Measurements from ENCODE around the gene MED22.
"Not testable (repeated sequence)": the region's sequence is repeated elsewhere in the genome, so short reads cannot be mapped to it uniquely, and the experiment has no call there.

Gene MED22

GRCh38 chr9:133354766-133355165 lies 6.8 kb upstream of the MED22 start:
- DNase-seq = no peak

GRCh38 chr9:133353548-133353947 lies 5.6 kb upstream of the MED22 start:
- DNase-seq = no peak

- DNase-seq = no peak
Measured at GRCh38 chr9:133352635-133353340, 4.9 kb upstream of the MED22 start.

GRCh38 chr9:133351908-133352634 lies 4.1 kb upstream of the MED22 start:
- peak; percentile 36 to 37 for DNase-seq

GRCh38 chr9:133351526-133351907 lies 3.6 kb upstream of the MED22 start:
- no peak for DNase-seq

- DNase-seq = no peak
Measured at GRCh38 chr9:133349965-133350616, 2.2 kb upstream of the MED22 start.

GRCh38 chr9:133348718-133349573 lies 1.0 kb upstream of the MED22 start:
- no peak for DNase-seq

GRCh38 chr9:133347515-133347984 lies 381 bp downstream of the MED22 start:
- DNase-seq = peak; percentile 61 to 62

- DNase-seq = no peak
Measured at GRCh38 chr9:133346021-133346785, 1.7 kb downstream of the MED22 start.

GRCh38 chr9:133345596-133345995 lies 2.3 kb downstream of the MED22 start:
- DNase-seq = no peak

GRCh38 chr9:133344979-133345378 lies 3.0 kb downstream of the MED22 start:
- no peak for DNase-seq

GRCh38 chr9:133344071-133344470 lies 3.9 kb downstream of the MED22 start:
- DNase-seq = no peak

- no peak for DNase-seq
Measured at GRCh38 chr9:133342570-133342969, 5.4 kb downstream of the MED22 start.

GRCh38 chr9:133342069-133342406 lies 5.9 kb downstream of the MED22 start:
- DNase-seq = no peak

- peak in 1 of 2 donors; percentile 42 for DNase-seq
Measured at GRCh38 chr9:133341369-133342068, 6.4 kb downstream of the MED22 start.

- no peak for DNase-seq
Measured at GRCh38 chr9:133340916-133341315, 7.0 kb downstream of the MED22 start.

- no peak for DNase-seq
Measured at GRCh38 chr9:133340256-133340655, 7.7 kb downstream of the MED22 start.

- no peak for DNase-seq
Measured at GRCh38 chr9:133339641-133340040, 8.3 kb downstream of the MED22 start.

- peak; percentile 91 to 94 for DNase-seq
Measured at GRCh38 chr9:133335924-133336811, 11.8 kb downstream of the MED22 start, which contains the start of gene SURF6. Gene SURF6, minus strand, starts transcription at chr9:133336188. Its CDS starts 56 bp downstream, at chr9:133336132.

GRCh38 chr9:133334888-133335287 lies 13.0 kb downstream of the MED22 start:
- not testable (repeated sequence) for DNase-seq

Data from CD4-positive, alpha-beta T cell treated with Interleukin-1 beta for 1 hour (primary cell).